CD4-positive, alpha-beta T cell (primary cell): ENCODE measurements around the gene SLC4A2. TPM values are rescaled to one million over a fixed set of nuclear protein-coding genes. Genes with fewer than 3 reads are reported as not detected.

Experiments used
- ATAC-seq: fragments of 200-7000 bp; cut with Tn5 transposase; one replicate; pipeline ENCODE4 v1.10.0; 2022; ENCODE audit warnings: mild to moderate bottlenecking; ENCODE audit not compliant: poor library complexity
- CTCF ChIA-PET: fragments of 350-600 bp; sonication (Branson Sonifier 250); formaldehyde crosslinking; loops from one replicate; lab custom pipeline; 2021; ENCODE audit warnings: antibody characterized with exemption, inconsistent platforms; lab: Charles Lee
- POLR2A ChIA-PET: fragments of 350-600 bp; sonication (Branson Sonifier 250); formaldehyde crosslinking; loops from one replicate; lab custom pipeline; 2021; ENCODE audit warnings: antibody characterized with exemption, inconsistent platforms; lab: Charles Lee
- DNase-seq, 14 experiments: peaks; one replicate each; pipeline ENCODE4 v3.0.0-alpha.2; 2013 to 2020; ENCODE audit warnings: mixed read lengths in 2 of 14
- H3K27ac ChIP-seq, 2 donors: one replicate each; pipeline versions ENCODE4 v1.5.1 to v1.7.0; 2013; ENCODE audit warnings: low read length in 2 of 2, low read depth in 1 of 2, mild to moderate bottlenecking in 1 of 2
- H3K27me3 ChIP-seq, 2 experiments: 1 replicate in 1 of 2; 2 replicates in 1 of 2; pipeline versions ENCODE4 v1.6.1 to v1.7.0; 2013; ENCODE audit warnings: low read length in 2 of 2, control low read depth in 1 of 2, mild to moderate bottlenecking in 1 of 2, moderate library complexity in 1 of 2; ENCODE audit not compliant: insufficient read depth in 2 of 2, control insufficient read depth in 1 of 2
- H3K36me3 ChIP-seq: one replicate; pipeline ENCODE4 v1.6.1; 2013; ENCODE audit warnings: low read length, control low read depth; ENCODE audit not compliant: insufficient read depth
- H3K4me1 ChIP-seq: one replicate; pipeline ENCODE4 v1.6.1; 2013; ENCODE audit warnings: low read length, control low read depth; ENCODE audit not compliant: insufficient read depth
- H3K4me3 ChIP-seq: one replicate; pipeline ENCODE4 v1.5.1; 2013; ENCODE audit warnings: mild to moderate bottlenecking, low read length, moderate library complexity
- H3K9me3 ChIP-seq, 2 experiments: 1 replicate in 1 of 2; 2 replicates in 1 of 2; pipeline versions ENCODE4 v1.6.1 to v1.7.0; 2013; ENCODE audit warnings: low read length in 2 of 2, mild to moderate bottlenecking in 2 of 2, control low read depth in 1 of 2, moderate library complexity in 1 of 2; ENCODE audit not compliant: control insufficient read depth in 1 of 2, insufficient read depth in 1 of 2
- H3K27ac Mint-ChIP-seq: one replicate; pipeline ENCODE4 v1.8.0; 2020; ENCODE audit warnings: mixed read lengths
- H3K27me3 Mint-ChIP-seq: one replicate; pipeline ENCODE4 v1.8.0; 2021; ENCODE audit warnings: mixed read lengths
- H3K36me3 Mint-ChIP-seq: one replicate; pipeline ENCODE4 v1.8.0; 2021; ENCODE audit warnings: low read depth, mixed read lengths
- H3K4me1 Mint-ChIP-seq: one replicate; pipeline ENCODE4 v1.8.0; 2021; ENCODE audit warnings: low read depth, mixed read lengths
- H3K4me3 Mint-ChIP-seq: one replicate; pipeline ENCODE4 v1.8.0; 2020; ENCODE audit warnings: mild to moderate bottlenecking, mixed read lengths
- H3K9me3 Mint-ChIP-seq: one replicate; pipeline ENCODE4 v1.8.0; 2020; ENCODE audit warnings: mixed read lengths
- CTCF ChIP-seq: fragments of 200-600 bp; IDR thresholded peaks from one replicate; pipeline ENCODE4 v1.8.0; 2022; ENCODE audit warnings: antibody characterized with exemption, mild to moderate bottlenecking
- intact Hi-C, 2 experiments: fragments of 100-400 bp; cut with DNase I in 1 of 2; cut with micrococcal nuclease in 1 of 2; formaldehyde crosslinking; loops; one replicate each; pipeline versions ENCODE4 v1.15.1 to v1.9.0; 2023 to 2025; cut with DNase I, micrococcal nuclease
- total RNA-seq, 174 experiments: library from RNA in 2 of 174; stranded (reverse) in 2 of 174; gene quantifications; one replicate each; pipeline ENCODE4 v1.2.3 and lab custom pipeline; 2021 to 2026

SLC4A2 gene
- total RNA-seq, 2 experiments from 2014 or later = 27.1 to 31.4 TPM

- H3K4me3 ChIP-seq = peak overlapping the region; percentile 16
- Mint-ChIP-seq H3K9me3 (no peaks in the 10 kb centered on the region), H3K4me1 (peaks cover 88% of the 10 kb centered on the region), H3K4me3 (peak overlapping the region; percentile 86), H3K27ac (peak overlapping the region; percentile 97), H3K36me3 (peaks cover 8% of the 10 kb centered on the region), H3K27me3 (no peaks in the 10 kb centered on the region)
- no peaks in the 10 kb centered on the region for H3K27me3 ChIP-seq
- CTCF ChIA-PET = interaction anchor here (1.5 to 2.6 kb wide), 2 partner anchors 15 to 24 kb away, joined by 5 to 10 read pairs; partner anchors contain the start of gene ABCB8
- DNase-seq = peak in 3 of 14 experiments; percentile 43 to 63 (median 63)
- peak overlapping the region; percentile 86 to 97 for H3K27ac ChIP-seq
- POLR2A ChIA-PET = interaction anchor here (1.3 to 8.5 kb wide), 6 partner anchors 8 to 329 kb away, joined by 3 to 77 read pairs (median 9); partner anchors contain the start of genes ABCB8, CDK5 and NUB1
- H3K9me3 ChIP-seq = peaks cover 0 to 6% of the 10 kb centered on the region in 2 experiments
- TF ChIP-seq CTCF = peak; percentile 36
- intact Hi-C loops = loop anchor here (5.0 to 10.0 kb wide), 3 partner anchors 36 to 922 kb away; partner anchors contain the start of gene KCNH2 (in 1 of the 2)
- peak; percentile 10 for ATAC-seq
- H3K36me3 ChIP-seq = no peaks in the 10 kb centered on the region
- peaks cover 99% of the 10 kb centered on the region for H3K4me1 ChIP-seq
Measured at GRCh38 chr7:151012911-151013347, 46.5 kb upstream of the SLC4A2 start.

GRCh38 chr7:151013356-151013732 lies 46.0 kb upstream of the SLC4A2 start:
- ChIA-PET CTCF (interaction anchor here (0.8 to 2.6 kb wide), 3 partner anchors 15 to 45 kb away, joined by 3 to 10 read pairs (median 5); partner anchors contain the start of gene ABCB8), POLR2A (interaction anchor here (0.8 to 8.5 kb wide), 15 partner anchors 9 to 328 kb away, joined by 3 to 77 read pairs (median 4); partner anchors contain the start of genes ABCB8, CDK5 and NUB1)
- Mint-ChIP-seq H3K4me3 (peak overlapping the region; percentile 91), H3K9me3 (no peaks in the 10 kb centered on the region), H3K27ac (peak overlapping the region; percentile 97), H3K27me3 (no peaks in the 10 kb centered on the region), H3K36me3 (peaks cover 8% of the 10 kb centered on the region), H3K4me1 (peaks cover 88% of the 10 kb centered on the region)
- H3K4me3 ChIP-seq = peak overlapping the region; percentile 16
- H3K27ac ChIP-seq = peak overlapping the region; percentile 97 to 99
- intact Hi-C loops = loop anchor here (5.0 to 10.0 kb wide), 3 partner anchors 36 to 921 kb away; partner anchors contain the start of gene KCNH2 (in 1 of the 2)
- no peaks in the 10 kb centered on the region for H3K36me3 ChIP-seq
- peaks cover 0 to 6% of the 10 kb centered on the region in 2 experiments for H3K9me3 ChIP-seq
- no peaks in the 10 kb centered on the region for H3K27me3 ChIP-seq
- no peak for ATAC-seq
- DNase-seq = peak in 1 of 14 experiments; percentile 51
- peaks cover 99% of the 10 kb centered on the region for H3K4me1 ChIP-seq
- TF ChIP-seq CTCF = no peak

GRCh38 chr7:151013733-151014497 lies 45.5 kb upstream of the SLC4A2 start:
- ATAC-seq = peak; percentile 62
- no peaks in the 10 kb centered on the region for H3K27me3 Mint-ChIP-seq
- peak overlapping the region; percentile 97 to 99 for H3K27ac ChIP-seq
- TF ChIP-seq CTCF = no peak
- peak overlapping the region; percentile 72 for H3K4me3 ChIP-seq
- H3K9me3 ChIP-seq = peaks cover 0 to 6% of the 10 kb centered on the region in 2 experiments
- H3K36me3 Mint-ChIP-seq = peaks cover 8% of the 10 kb centered on the region
- H3K27ac Mint-ChIP-seq = peak overlapping the region; percentile 97
- no peaks in the 10 kb centered on the region for H3K27me3 ChIP-seq
- DNase-seq = peak; percentile 80 to 99 (median 90)
- POLR2A ChIA-PET = interaction anchor here (0.8 to 8.5 kb wide), 16 partner anchors 8 to 112 kb away, joined by 3 to 77 read pairs (median 4); partner anchors contain the start of genes ABCB8, CDK5, NOS3 and SLC4A2
- intact Hi-C loops = loop anchor here (1.0 to 10.0 kb wide), 5 partner anchors 14 to 921 kb away; partner anchors contain the start of genes ABCB8 (in 2 of the 2) and KCNH2 (in 1 of the 2)
- no peaks in the 10 kb centered on the region for H3K9me3 Mint-ChIP-seq
- peak overlapping the region; percentile 91 for H3K4me3 Mint-ChIP-seq
- no peaks in the 10 kb centered on the region for H3K36me3 ChIP-seq
- H3K4me1 Mint-ChIP-seq = peaks cover 88% of the 10 kb centered on the region
- peaks cover 97% of the 10 kb centered on the region for H3K4me1 ChIP-seq
- CTCF ChIA-PET = interaction anchor here (0.7 to 2.6 kb wide), 6 partner anchors 14 to 54 kb away, joined by 3 to 10 read pairs (median 3); partner anchors contain the start of gene ABCB8
